Esophagus (tissue), 2 donors: ENCODE data around the gene ANKMY1. TPM values are rescaled to one million over a fixed set of nuclear protein-coding genes. Genes with fewer than 3 reads are reported as not detected.
A peak's percentile ranks its signal among the peaks of the same experiment; 100 is the strongest.

Experiments
- H3K27ac ChIP-seq, 2 donors: one replicate each; pipeline ENCODE4 v1.5.1; 2013; ENCODE audit warnings: low read depth in 2 of 2, mild to moderate bottlenecking in 2 of 2, inconsistent platforms in 1 of 2, low read length in 1 of 2, moderate library complexity in 1 of 2
- H3K27me3 ChIP-seq, 2 donors: one replicate each; pipeline ENCODE4 v1.6.1; 2013; ENCODE audit warnings: low read length in 2 of 2, control low read depth in 1 of 2, mild to moderate bottlenecking in 1 of 2; ENCODE audit not compliant: insufficient read depth in 2 of 2, control insufficient read depth in 1 of 2
- H3K36me3 ChIP-seq, 2 donors: one replicate each; pipeline ENCODE4 v1.6.1; 2013; ENCODE audit warnings: low read length in 1 of 2; ENCODE audit not compliant: control insufficient read depth in 2 of 2, insufficient read depth in 2 of 2
- H3K4me1 ChIP-seq, 2 donors: one replicate each; pipeline ENCODE4 v1.6.1; 2013; ENCODE audit warnings: low read length in 1 of 2; ENCODE audit not compliant: control insufficient read depth in 2 of 2, insufficient read depth in 2 of 2
- H3K4me3 ChIP-seq, 2 donors: one replicate each; pipeline ENCODE4 v1.5.1; 2013; ENCODE audit warnings: low read length in 2 of 2, mild to moderate bottlenecking in 2 of 2, low read depth in 1 of 2, moderate library complexity in 1 of 2
- H3K9me3 ChIP-seq, 2 donors: one replicate each; pipeline ENCODE4 v1.6.1; 2013; ENCODE audit warnings: mild to moderate bottlenecking in 2 of 2, low read depth in 1 of 2, low read length in 1 of 2, moderate library complexity in 1 of 2; ENCODE audit not compliant: control insufficient read depth in 2 of 2, insufficient read depth in 1 of 2
- WGBS, 2 donors: extraction: QIAGEN DNeasy Blood & Tissue Kit; methylation state at CpG; one replicate each; pipeline ENCODE4 v1.1.7; 2013; 5-methylcytosine and 5-hydroxymethylcytosine counted together
- polyA plus RNA-seq, 2 donors: library from polyadenylated mRNA; stranded (reverse); fragments of 200-250 nt; gene quantifications; one replicate each; pipeline ENCODE4 v1.2.3, GENCODE V29; 2013
- donor health status: healthy with polysubstance abuse.
- donor health status: Bipolar disorder and iron deficiency.

The ANKMY1 gene
- polyA plus RNA-seq, 2 donors = 4.8 to 16.2 TPM

DNA sequence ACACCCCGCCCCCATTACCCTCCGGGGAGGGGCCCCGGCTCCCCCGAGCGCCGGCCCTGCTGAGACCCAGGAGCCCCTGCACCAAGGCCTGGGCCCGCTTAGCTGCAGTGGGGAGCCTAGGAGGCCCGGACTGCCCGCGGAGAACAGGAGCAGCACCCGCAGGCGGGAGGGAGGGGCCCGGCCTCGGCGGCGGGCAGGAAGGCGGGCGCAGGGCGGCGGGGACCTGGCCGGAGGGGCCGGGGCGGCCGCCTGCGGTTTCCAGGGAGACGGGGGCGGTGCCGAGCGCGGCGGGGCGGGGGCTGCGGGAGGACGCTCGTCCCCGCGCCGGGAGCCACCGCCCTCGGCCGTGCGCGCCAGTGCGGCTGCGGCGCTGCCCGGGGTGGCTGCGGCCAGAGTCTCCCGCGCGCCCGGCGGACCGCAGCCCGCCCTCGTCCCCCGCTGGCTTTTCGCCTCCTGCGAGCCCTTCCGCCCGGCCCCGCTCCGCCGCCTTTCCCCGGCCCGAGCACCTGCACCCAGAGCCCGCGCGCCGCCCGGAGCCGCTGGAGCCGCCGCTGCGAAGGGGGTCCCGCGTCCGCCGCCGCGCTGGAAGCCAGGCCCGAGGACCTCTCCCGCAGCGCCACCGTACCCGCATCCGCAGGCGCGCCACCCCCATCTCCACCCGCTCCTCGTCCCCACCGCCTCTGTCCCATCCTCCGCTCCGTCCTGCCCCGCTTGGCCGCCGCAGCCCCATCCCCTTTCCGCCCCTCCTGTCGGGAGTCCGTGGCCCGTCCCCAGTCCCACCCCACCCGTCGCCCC is 105.1 kb downstream of the ANKMY1 start:
- peak overlapping the region; percentile 90 to 92 for H3K27ac ChIP-seq
- no peaks in the 10 kb centered on the region for H3K9me3 ChIP-seq
- 1% methylated on average over 70 to 103 of the region's 103 CpGs for WGBS, 2 donors
- H3K27me3 ChIP-seq = no peaks in the 10 kb centered on the region
- peak overlapping the region; percentile 76 to 78 for H3K4me3 ChIP-seq
- peaks cover 0 to under 1% of the 10 kb centered on the region in 2 donors for H3K36me3 ChIP-seq
- H3K4me1 ChIP-seq = peaks cover 23 to 74% of the 10 kb centered on the region in 2 donors

DNA sequence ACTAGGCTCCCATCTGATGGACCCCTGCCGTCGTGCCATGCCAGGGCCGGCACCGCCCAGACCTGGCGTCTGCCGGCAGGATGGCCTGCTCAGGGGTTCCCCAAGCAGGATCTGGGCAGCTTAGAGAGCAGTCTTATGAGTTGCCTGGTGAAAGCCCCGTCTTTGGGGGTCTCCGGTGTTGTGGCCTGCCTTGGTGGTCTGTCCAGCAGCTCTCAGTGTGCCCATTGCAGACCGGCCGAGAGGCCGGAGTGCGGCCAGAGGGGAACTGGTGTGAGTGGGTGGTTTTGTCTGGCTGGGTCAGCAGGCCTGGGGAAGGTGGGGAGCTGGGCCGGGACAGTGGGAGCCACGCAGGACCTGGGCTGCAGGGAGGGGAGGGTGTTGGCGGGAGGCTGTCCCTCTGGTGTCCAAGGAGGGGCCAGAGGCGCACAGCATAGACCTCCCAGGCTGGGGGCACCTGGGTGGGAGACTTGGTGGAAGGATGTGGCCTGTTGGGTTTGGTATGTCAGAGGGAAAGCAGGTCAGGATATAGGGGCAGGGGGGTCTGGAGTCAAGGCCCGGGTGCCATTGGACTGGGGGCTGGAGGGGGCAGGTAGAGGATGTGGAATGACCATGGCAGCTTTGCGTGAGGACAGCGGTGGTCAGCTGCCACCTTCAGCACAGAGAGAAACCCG is 105.9 kb downstream of the ANKMY1 start:
- Histone ChIP-seq H3K9me3 (no peaks in the 10 kb centered on the region), H3K27ac (peak overlapping the region; percentile 90 to 92), H3K4me1 (peaks cover 25 to 74% of the 10 kb centered on the region in 2 donors), H3K36me3 (peaks cover 0 to 2% of the 10 kb centered on the region in 2 donors), H3K27me3 (no peaks in the 10 kb centered on the region), H3K4me3 (peak overlapping the region; percentile 76 to 78)
- 39 to 58% methylated on average over 19 to 20 of the region's 20 CpGs for WGBS, 2 donors

DNA sequence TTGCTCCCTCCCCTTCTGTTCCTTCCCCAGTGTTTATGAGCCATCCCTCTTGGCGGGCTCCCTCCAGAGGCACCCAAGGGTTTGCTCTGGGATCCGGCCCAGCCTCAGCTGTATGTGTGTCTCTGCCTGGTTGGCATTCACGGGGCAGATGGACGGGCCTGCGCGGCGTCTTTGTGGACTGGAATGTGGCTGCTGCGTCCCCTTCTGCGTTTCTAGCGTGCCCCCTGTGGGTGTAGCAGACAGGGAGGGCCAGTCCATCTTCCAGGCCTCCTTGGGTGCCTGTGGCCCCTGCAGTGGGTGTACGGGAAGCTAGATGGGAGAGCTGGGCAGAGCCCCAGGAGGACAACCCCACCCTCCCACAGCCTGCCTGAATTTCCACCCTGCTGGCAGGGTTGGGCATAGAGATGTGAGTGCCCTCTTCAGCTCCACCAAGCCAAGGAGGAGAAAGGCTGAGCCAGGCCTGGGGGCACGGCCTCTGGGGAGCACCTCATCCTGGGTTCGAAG is 106.6 kb downstream of the ANKMY1 start:
- Histone ChIP-seq H3K9me3 (no peaks in the 10 kb centered on the region), H3K27ac (peak overlapping the region; percentile 90 to 92), H3K4me1 (peaks cover 25 to 74% of the 10 kb centered on the region in 2 donors), H3K4me3 (no peak overlapping the region), H3K36me3 (peaks cover 0 to 5% of the 10 kb centered on the region in 2 donors), H3K27me3 (no peaks in the 10 kb centered on the region)
- WGBS, 2 donors = 44 to 64% methylated on average over 13 of the region's 13 CpGs

DNA sequence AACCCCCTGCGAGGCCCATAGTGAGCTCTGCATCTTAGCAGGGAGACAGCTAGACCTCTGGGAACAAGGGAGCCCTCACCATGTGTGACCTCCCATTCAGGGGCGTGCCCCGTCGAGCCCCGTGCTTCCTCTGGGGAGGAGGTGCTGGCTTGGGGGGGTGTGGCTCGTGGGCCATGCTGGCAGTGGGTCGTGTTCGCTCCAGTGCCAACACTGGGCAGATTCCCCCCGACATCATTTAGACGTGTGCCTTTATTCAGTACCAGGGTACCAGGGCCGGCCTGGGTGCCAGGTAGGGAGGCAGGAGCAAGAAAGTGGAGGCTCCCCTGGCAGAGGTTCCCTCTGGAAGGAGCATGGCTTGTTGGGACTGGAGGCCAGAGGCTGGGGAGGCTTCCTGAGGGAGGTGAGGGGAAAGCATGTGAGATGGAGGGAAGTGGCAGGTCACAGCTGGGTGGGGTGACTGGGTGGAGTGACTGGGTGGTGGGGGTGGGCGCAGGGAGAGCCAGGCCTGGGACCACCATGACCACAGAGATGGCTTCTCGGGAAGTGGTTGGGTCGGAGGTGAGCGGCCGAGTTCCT is 107.2 kb downstream of the ANKMY1 start:
- peaks cover 24 to 73% of the 10 kb centered on the region in 2 donors for H3K4me1 ChIP-seq
- WGBS, 2 donors = 40 to 57% methylated on average over 16 of the region's 16 CpGs

DNA sequence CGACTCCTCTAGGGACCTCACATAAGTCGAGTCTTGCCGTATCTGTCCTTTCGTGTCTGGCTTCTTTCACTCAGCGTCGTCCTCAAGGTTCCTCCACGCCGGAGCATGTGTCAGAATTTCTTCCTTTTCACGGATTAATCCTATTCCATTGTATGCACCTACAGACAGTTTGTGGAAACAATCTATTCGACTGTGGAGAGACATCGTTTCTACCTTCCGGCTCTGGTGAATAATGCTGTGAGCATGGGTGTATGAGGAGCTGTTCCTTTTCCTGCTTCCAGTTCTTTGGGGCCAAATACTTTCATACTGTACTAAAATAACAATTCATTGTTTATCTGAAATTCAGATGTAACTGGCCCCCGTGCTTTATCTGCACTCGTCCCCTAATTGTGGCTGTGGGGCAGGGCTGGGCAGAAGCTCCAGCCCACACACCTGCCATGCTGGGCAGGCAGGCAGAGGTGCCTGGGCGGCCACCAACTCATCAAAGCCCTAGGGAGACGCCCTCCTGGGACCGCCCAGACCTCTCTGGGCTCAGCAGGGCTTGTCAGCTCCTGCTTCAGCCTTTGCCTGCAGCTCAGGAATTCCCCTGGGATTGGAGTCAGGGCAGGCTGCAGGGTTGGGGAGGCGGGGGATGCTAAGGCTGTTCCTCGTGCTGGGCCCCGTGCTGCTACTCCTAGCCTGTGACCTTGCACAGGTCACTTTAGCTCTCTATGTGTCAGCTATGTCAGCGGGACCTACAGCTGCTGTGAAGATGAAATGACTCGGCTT is 107.8 kb downstream of the ANKMY1 start:
- Histone ChIP-seq H3K27ac (peak overlapping the region; percentile 90 to 92), H3K4me3 (no peak overlapping the region), H3K9me3 (no peaks in the 10 kb centered on the region), H3K36me3 (peaks cover 0 to 13% of the 10 kb centered on the region in 2 donors), H3K27me3 (no peaks in the 10 kb centered on the region), H3K4me1 (peaks cover 21 to 69% of the 10 kb centered on the region in 2 donors)
- 44 to 54% methylated on average over 22 of the region's 22 CpGs for WGBS, 2 donors

More for the DNA sequence above, 107.2 kb downstream of the ANKMY1 start:
- peak overlapping the region; percentile 90 to 92 for H3K27ac ChIP-seq
- no peaks in the 10 kb centered on the region for H3K9me3 ChIP-seq
- H3K36me3 ChIP-seq = peaks cover 0 to 11% of the 10 kb centered on the region in 2 donors
- no peaks in the 10 kb centered on the region for H3K27me3 ChIP-seq
- H3K4me3 ChIP-seq = no peak overlapping the region

DNA sequence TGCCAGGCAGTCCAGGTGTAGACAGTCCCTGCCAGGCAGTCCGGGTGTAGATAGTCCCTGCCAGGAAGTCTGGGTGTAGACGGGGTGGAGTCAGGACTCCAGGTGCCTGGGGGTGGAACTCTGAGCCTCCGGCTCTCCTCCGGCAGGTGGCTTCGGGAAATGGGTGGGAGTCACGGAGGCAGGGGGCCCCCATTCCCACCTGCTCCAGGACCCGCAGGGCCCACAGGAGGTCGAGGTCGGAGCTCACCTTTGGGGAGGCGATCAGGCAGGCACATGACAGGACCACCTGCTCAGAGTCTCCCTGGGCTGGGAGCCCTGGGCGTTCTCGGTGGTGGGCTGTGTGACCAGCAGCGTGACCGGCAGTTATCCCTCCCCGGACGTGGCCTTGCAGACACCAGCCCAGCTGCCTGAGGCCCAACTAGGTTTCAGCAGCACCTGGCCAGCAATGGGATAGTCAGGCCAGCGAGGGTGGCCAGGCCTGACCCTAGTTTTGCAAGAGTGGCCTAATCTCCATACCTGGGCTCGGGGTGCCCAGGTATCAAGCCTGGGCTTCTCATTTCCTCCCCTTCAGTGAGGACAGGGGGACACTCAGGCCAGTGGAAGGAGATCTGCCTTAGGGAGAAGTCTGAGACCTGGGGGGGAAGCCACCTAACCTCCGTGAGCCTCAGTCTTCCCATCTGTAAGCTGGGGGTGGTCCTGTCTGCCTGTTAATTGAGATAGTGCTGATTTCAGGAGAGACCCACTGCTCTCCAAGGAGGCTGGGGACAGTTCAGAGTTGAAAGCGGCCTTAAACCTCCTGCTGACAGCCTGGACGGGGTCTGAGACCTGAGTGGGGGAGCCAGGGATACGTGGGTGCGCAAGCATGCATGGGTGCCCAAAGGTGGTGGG is 109.2 kb downstream of the ANKMY1 start:
- Histone ChIP-seq H3K27ac (peak overlapping the region; percentile 76 to 90), H3K9me3 (no peaks in the 10 kb centered on the region), H3K4me3 (no peak overlapping the region), H3K27me3 (no peaks in the 10 kb centered on the region), H3K4me1 (peaks cover 14 to 68% of the 10 kb centered on the region in 2 donors), H3K36me3 (peaks cover 0 to 17% of the 10 kb centered on the region in 2 donors)
- 73 to 79% methylated on average over 22 to 23 of the region's 23 CpGs for WGBS, 2 donors

DNA sequence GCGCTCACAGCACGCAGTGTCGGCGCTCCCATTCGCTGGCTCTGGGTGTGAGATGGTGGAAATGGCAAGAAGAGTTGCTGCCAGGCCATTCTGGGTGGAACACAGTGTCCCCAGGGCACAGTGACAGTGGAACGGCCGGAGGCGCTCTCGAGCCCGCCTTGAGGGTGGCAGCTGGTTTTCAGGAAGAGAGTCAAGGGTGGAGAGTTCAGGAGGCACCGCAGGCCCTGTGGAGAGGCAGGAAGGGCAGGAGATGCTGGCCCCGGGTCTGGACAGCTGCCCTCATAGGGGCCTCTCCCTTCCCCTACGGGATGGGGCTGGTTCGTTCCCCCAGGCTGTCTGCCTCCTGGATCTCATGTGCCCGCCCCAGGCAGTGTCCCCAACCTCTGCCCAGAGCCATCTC is 109.9 kb downstream of the ANKMY1 start:
- Histone ChIP-seq H3K9me3 (no peaks in the 10 kb centered on the region), H3K27ac (peak overlapping the region; percentile 41 to 76), H3K36me3 (peaks cover 0 to 17% of the 10 kb centered on the region in 2 donors), H3K27me3 (no peaks in the 10 kb centered on the region), H3K4me1 (peaks cover 14 to 74% of the 10 kb centered on the region in 2 donors), H3K4me3 (no peak overlapping the region)
- 53 to 60% methylated on average over 15 of the region's 15 CpGs for WGBS, 2 donors

DNA sequence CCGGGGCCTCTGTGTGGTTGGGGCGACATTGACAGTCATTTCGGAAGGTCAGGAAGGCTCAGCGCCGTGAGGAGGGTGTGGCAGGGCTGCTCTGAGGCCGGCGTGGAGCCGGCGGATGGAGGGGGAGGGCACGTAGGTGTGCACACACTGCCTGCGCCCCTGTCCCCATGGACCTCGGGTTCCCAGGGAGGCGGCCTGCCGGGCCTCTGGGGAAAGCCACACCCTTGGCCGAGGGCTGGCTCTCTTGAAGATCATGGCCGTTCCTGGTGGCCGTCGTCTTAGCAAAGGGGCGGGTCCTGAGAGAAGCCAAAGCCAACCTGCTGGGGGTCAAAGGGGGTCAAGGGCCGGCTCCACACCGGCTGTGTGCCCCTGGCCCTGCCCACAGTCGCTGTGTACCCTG is 110.5 kb downstream of the ANKMY1 start:
- Histone ChIP-seq H3K27ac (peak overlapping the region; percentile 26 to 41), H3K4me3 (no peak overlapping the region), H3K36me3 (peaks cover 0 to 17% of the 10 kb centered on the region in 2 donors), H3K9me3 (no peaks in the 10 kb centered on the region), H3K27me3 (no peaks in the 10 kb centered on the region), H3K4me1 (peaks cover 14 to 80% of the 10 kb centered on the region in 2 donors)
- 54 to 58% methylated on average over 22 of the region's 22 CpGs for WGBS, 2 donors
